GM18520 (cell line): Measurements from ENCODE around the gene CLPTM1L.
"Not testable (repeated sequence)": the region's sequence is repeated elsewhere in the genome, so short reads cannot be mapped to it uniquely, and the experiment has no call there.

Experiments used
- ATAC-seq: cut with Tn5 transposase; IDR thresholded peaks from one replicate; pipeline ENCODE4 v1.9.1; 2021; ENCODE audit not compliant: unreplicated experiment

The CLPTM1L gene

DNA sequence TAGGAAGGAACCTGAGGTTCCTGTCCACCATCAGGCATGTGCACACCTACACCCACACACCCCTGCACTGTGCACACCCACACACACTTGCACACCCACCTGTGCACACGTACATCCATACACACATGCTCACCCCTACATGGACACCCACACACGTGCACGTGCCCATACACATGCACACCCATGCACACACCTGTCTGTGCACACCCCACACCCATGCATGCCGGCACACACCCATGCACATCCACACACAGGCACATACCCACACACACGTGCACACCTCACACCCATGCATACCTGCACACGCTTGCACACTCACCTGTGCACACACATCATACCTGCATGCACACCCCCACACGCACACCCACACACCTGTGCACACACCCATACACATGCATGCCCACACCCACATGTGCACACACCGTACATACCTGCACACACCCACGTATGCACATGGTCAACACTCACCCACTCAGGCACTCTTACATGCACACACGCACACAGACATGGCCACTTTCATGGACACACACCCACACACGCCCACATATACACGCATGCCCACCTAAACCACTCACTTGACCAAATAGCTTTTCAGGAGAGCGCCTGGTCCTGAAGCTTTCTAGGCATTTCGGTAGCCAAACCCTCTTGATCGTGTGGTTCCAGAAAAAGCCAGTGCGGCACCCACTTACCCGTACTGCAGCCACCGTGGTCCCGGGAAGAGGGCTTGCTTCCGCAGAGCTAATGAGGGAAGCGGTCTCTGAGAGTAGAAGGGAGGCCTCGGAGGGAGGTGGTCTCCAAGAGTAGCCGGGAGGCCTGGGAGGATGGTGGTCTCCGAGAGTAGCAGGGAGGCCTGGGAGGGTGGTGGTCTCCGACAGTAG, 36.7 kb upstream of the CLPTM1L start:
- no peak for ATAC-seq

DNA sequence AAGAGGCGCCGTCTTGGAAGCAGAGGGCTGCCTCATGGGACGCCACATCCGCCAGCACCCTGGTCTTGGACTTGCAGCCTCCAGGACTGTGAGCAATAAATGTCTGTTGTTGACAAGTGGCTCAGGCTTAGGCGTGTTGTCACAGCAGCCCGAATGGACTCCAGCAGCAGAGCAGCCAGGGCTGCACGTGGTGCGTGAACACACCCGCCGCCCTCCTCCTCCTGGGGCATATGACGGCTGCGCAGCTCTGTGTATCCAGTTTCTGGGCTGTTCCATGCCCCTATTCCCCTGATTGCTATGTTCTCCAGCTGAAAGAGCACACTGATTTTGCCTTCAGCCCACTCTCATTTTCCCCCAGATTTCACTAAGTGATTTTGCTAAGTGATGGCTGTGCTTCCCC, 36.0 kb upstream of the CLPTM1L start:
- ATAC-seq = no peak

DNA sequence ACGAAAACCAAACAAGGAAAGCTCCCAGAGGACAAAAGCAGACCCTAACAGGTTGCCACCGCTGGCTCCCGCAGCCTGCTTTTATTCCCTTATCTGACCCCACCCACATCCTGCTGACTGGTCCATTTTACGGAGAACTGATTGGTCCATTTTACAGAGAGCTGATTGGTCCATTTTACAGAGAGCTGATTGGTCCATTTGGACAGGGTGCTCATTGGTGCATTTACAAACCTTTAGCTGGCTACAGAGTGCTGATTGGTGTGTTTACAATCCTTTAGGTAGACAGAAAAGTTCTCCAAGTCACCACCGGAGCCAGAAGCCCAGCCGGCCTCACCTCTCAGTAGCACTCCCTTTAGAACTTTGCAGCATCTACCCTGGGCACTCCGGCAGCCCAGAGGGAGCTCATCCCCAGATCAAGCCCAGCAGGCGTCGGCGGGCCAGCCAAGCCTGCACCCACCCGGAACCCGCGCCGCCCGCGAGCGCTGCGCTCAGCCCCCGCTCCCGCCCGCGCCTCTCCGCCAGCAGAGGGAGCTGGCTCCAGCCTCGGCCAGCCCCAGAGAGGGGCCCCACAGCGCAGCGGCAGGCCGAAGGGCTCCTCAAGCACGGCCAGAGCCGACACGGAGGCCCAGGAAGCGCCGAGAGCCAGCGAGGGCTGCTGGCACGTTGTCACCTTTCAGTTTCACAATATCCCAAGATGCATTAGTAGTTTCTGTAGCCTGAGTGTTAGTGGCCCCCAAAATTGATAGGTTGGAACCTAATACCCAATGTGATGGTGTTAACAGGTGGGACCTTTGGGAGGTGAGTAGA, 35.3 kb upstream of the CLPTM1L start:
- ATAC-seq = peak; percentile 52

- ATAC-seq = no peak
These were observed 34.2 kb upstream of the CLPTM1L start for GRCh38 chr5:1378866-1379659.

DNA sequence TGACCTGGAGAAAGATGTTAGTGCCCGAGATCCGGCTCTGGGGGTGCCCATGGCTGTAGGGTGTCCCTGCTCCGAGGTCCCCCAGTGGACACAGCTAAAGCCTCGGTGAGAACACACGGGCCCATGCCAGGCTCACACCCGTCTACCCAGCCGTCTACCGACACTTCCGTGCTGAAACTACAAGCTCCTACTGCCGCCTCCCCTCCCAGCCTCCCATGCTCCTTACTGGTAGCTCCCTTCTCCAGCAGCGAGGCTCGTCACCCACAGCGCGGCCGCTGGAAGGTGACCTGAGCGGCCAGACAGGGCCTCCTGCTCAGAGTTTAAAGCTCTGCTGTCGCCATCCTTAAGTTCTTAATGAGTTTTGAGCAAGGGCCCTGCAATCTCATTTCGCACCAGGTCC, 33.2 kb upstream of the CLPTM1L start:
- no peak for ATAC-seq

DNA sequence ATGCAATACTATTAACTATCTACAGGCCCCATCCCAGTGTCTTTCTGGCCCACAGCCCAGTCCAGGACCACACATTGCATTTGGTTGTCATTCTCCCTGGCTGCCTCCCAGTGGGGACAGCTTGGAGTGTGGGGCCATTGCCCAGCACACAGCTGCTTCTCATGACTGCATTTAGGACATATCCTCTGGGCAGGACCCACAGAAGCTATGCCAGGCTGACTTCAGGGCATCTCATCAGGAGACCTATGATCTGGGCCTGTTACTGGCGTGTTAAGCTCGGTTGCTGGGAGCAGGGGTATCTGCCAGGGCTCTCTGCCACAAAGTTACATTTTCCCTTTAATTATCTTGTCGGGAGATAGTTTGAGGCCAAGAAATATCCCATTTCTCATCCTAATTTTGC, 32.1 kb upstream of the CLPTM1L start:
- ATAC-seq = no peak

DNA sequence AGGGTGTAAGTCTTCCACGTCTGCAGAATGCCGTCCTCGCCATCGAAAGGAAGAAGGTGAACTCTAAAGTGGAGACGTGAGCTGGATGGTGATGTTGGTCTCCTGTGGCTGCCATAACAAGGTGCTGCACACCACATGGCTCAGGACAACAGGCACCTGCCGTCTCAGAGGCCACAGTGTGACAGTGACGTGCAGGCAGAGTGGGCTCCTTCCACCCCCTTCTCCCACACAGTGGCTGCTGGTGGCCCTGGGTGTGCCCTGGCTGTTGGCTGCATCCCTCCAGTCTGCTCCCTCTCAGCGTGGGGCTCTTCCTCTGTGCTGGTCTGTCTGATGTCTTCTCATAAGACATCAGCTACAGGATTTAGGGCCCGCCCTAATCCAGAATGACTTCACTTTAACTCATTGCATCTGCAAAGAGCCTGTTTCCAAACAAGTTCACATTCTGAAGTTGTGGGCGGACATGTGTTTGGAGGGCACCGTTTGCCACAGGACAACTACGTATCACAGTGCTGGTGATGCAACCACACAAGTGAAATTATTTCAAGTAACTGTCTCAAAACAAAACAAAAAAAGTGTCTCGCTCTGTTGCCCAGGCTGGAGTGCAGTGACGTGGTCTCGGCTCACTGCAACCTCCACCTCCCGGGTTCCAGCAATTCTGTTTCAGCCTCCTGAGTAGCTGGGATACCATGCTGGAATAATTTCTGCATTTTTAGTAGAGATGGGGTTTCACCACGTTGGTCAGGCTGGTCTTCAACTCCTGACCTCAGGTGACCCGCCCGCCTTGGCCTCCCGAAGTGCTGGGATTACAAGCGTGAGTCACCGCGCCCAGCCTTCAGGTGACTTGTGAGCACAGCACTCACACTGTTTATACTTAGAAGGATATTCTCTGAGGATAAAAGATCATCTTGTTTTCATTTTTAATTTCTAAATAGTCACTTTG, 31.2 kb upstream of the CLPTM1L start:
- no peak for ATAC-seq

DNA sequence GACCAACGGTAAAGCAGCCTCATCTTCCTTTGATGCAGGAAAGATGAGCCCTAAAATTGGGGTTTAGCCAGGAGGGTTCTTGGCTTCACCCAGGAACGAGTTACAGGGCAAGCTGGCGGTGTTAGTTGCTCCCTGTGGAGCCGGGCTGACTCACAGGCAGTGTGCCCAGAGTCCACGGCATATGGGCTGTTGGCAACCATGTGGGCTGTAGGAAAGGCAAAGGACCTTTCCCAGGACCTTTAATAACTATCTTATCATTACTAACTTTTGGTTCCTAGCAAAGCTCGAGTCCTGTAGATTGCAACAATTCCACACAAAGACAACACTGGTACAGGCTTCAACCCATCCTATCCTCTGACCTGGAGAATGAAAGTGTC, 29.8 kb upstream of the CLPTM1L start:
- no peak for ATAC-seq

DNA sequence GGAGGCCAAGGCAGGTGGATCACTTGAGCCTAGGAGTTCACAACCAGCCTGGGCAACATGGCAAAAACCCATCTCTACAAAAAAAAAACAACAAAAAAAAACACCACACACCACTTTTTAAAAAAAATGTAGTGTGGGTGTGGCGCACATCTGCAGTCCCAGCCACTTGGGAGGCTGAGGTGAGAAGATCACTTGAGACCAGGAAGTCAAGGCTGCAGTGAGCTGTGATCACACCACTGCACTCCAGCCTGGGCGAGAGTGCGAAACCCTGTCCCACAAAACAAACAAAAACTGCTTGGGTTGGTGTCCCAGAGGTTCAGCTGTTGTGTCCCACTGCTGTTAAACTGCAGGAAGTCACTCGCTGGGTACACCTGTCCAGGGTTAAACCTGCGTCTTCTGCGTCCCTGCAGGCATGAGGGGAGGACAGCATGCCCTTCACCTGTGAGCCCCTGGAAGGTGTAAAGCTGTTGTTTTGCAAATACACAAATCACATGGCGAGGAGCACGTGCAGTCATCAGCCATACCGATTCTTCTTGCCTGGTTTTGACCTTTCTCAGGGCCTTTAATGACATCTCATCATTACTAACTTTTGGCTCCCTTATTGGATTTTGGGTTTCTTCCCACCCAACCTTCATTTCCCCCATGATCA, 29.3 kb upstream of the CLPTM1L start:
- ATAC-seq = no peak

DNA sequence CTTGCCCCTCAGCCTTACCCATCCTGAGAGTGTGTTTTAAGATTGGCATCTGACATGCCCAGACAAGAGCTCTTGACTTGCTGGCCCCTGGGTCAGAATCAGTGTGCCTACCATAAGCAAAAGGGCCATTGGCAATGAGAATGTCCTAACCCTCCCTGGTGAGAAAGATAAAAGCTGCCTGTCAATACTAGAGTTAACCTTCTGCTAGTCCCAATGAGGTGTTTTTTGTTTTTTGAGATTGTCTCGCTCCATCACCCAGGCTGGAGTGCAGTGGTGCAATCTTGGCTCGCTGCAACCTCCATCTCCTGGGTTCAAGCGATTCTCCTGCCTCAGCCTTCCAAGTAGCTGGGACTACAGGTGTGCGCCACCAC, 27.1 kb upstream of the CLPTM1L start:
- not testable (repeated sequence) for ATAC-seq

DNA sequence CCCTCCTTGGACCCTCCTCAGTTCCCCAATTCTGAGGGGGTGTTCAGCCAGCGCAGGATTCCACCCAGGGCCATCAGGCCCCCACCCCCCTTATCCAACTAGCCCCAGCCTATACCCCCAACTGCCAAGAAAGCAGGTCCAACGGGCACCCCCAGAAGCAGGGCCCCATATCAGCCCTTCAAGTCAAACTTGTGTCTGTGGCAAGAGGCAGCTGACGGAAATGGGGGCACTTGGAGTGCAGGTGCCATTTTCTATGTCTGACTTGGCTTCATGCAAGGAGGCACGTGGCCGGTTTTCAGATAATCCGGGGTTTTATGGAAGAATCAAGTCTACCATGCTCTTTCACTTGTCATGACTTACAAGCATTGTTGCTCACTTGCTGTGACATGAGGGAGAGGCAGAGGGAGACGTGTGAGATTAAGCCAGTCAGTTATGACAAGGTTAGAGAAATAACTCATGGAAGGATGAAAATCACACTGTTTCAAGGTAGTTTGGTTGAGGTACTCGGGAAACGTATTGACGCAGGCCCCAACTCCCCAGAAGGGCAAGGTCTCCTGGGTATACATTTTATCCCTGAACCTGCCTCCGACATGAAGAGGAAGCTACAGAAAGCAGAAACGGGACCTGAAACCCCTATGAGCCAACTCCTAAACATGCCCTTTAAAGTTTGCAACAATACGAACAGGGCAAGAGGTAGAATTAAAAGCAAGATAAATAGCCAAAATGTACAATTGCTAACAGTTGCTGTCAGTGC, 26.5 kb upstream of the CLPTM1L start:
- no peak for ATAC-seq

DNA sequence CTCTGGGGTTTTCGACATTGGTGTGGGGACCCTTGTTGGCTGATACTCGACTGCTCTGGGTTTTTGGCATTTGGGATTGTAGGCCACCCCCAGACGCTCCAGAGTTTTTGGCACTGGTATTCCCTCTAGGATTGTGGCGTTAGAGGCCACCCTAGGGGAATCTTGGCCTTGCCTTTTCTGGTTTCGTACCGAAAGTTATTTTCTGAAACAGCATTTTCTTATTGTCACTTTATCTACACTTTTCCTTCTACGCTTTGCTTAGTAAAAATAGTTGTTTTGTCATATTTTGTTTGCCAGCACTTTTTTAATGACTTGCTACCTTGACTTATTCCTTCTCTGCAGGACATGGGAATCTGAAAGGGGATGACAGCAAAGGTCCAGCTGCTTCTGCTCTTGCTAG, 25.1 kb upstream of the CLPTM1L start:
- ATAC-seq = no peak

DNA sequence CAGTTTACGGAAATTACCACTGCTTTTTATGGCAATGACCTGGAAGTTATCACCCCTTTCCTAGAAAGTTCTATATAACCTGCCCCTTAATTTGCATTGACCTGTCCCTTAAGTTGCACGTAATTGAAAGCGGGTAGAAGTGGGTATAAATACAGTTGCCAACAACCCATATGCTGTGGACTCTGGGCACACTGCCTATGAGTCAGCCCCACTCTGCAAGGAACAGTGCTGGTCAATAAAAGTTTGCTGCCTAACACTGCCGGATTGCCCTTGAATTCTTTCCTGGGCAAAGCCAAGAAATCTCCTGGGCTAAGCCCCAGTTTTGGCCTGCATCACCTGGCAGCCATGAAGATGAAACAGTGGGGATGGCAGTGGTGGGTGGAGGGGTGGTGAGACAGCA, 23.9 kb upstream of the CLPTM1L start:
- no peak for ATAC-seq

DNA sequence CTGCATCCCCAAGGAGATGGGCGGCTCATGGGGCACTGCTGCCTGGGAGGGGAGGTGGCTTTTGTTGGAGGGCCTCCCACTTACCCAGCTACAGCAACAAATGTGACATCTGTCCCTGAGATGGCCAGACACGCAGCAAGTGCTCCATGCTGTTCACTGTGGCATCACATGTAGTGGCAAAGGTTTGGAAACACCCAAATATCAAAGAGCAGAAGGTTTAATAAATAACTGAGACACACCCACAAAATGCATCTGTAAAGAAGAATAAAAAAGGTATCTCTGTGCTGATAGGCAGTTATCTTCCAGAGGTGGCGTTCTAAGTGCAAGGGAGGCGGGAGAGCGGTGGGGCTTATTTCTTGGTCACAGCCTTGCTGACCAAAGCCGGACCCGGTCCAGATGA, 23.3 kb upstream of the CLPTM1L start:
- ATAC-seq = no peak

DNA sequence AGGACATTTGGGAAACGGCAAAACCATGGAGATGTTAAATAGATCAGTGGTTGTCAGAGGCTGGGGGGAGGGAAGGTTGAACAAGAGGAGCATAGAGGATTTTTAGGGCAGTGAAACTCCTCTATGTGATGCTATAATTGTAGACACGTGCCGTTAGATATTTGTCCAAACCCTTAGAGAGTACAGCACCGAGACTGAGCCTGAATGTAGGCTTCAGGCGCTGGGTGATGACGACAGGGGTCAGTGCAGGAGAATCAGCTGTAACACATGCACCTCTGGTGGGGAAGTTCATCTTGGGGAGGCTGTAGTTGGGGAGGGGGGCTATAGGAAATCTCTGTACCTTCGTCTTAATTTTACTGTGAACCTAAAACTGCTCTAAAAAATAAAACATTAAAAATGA, 22.2 kb upstream of the CLPTM1L start:
- no peak for ATAC-seq

DNA sequence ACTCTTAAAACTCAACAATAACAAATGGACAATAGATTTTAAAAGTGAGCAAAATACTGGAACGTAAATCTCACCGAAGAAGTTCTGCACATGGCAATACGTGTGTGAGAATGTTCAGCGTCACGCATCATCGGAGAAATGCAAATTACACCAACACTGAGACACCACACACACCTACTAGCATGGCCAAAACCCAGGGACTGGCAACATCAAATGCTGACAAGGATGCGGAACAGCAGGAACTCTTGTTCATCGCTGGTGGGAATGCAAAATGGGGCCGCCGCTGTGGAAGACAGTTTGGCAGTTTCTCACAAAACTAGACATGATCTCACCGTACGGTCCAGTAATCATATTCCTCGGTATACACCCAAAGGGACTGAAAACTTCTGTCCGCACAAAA, 21.6 kb upstream of the CLPTM1L start:
- peak; percentile 58 for ATAC-seq

DNA sequence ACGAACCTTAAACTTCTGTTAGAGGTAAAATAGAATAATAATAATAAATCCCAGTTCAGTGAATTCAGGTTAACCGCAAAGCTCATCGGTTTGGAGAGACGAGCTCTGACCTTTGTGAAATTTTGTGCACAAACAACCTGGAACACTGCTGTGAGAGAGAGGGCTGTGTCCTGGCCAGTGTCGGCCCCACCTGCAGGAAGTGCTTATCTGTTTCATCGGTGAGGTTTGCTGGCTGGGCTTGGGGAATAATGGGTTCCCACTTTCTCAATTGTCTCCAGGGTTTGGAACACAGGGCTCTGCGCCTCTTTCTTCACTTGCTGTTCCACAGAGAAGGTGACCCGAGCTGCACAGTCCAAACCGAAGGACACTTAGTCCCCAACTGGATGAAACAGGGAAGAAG, 19.3 kb upstream of the CLPTM1L start:
- ATAC-seq = no peak

DNA sequence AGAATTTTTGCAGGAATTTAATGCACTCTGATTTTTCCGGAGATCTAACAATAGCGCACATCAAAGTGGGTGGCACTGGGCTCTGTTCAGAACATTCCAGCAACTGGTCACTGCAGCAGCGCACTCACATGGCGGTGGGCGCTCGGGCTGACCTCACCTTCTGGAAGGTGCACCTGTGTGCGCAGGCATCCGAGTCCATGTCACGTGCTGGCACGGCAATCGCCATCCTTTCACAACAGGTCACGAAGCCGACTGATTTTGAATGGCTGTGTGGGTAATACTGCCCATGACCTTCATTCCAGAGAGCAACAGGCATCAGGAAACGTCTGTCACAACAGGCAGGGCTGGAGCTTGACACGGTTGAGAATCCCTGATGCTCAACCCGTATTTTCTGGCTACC, 18.7 kb upstream of the CLPTM1L start:
- ATAC-seq = no peak

DNA sequence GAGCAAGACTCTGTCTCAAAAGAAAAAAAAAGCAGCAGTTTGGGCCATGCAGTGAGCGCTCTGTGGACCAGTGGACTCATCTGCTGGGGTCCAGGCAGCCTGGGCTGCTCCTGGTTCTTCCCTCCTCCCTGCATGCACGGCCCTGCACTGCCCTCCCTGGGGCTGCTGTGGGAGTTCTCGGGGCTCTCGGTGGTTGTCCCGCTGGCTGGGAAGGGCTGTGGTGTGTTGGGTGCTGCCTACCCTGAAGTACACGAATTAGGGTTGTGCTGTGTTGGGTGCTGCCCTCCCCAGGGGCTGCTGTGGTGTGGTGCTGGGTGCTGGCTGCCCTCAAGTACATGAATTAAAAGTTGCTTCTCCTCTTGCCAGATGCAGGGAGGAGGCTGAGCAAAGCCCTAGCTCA, 18.3 kb upstream of the CLPTM1L start:
- ATAC-seq = no peak
